ENCODE results near the gene CPA3. TPM values are rescaled to one million over a fixed set of nuclear protein-coding genes. Genes with fewer than 3 reads are reported as not detected.

Gene CPA3
- total RNA-seq, 1 experiment from 2014 or later: not detected

DNA sequence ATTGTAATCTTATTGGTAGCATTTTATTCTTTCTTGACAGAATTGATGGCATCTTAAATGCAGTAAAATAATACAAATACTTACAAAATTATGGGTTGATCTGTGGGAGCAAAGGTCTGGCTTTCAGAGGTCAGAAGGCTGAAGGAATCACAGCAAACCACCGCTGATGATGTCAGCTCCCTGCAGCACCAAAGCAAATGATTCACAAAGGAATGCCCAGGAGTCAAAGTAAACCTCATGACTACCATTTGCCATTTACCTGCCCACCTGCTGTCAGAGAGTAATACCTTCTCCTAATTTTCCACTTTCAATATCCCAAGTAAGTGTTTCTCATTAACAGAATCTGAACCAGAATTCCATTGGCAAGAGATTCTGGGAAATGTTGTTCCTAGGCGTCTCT, 46.1 kb downstream of the CPA3 start:
- Histone ChIP-seq H3K9me3 (ENCODE audit: low read depth, low read length, poor library complexity, severe bottlenecking) (no peaks in the 10 kb centered on the region), H3K36me3 (ENCODE audit: insufficient read depth, low read length, poor library complexity, severe bottlenecking) (no peaks in the 10 kb centered on the region), H3K4me3 (ENCODE audit: low read depth, low read length, poor library complexity, severe bottlenecking) (no peak overlapping the region), H3K27ac (ENCODE audit: low read depth, low read length, poor library complexity, severe bottlenecking) (no peak overlapping the region), H3K4me1 (ENCODE audit: insufficient read depth, low read length, poor library complexity, severe bottlenecking) (no peaks in the 10 kb centered on the region), H3K27me3 (replicated peaks; ENCODE audit: insufficient read depth, low read depth, low read length, poor library complexity) (no peaks in the 10 kb centered on the region)
- POLR2A ChIA-PET (ENCODE audit: low non-redundant PET): no interaction called here
- DNase-seq (ENCODE audit: low spot score): no peak
- BruUV-seq (replicated peaks): no TSS peak
- intact Hi-C loops (cut with micrococcal nuclease; ENCODE audit: unreplicated experiment): no loop called here
- TF ChIP-seq, protein P1, sequence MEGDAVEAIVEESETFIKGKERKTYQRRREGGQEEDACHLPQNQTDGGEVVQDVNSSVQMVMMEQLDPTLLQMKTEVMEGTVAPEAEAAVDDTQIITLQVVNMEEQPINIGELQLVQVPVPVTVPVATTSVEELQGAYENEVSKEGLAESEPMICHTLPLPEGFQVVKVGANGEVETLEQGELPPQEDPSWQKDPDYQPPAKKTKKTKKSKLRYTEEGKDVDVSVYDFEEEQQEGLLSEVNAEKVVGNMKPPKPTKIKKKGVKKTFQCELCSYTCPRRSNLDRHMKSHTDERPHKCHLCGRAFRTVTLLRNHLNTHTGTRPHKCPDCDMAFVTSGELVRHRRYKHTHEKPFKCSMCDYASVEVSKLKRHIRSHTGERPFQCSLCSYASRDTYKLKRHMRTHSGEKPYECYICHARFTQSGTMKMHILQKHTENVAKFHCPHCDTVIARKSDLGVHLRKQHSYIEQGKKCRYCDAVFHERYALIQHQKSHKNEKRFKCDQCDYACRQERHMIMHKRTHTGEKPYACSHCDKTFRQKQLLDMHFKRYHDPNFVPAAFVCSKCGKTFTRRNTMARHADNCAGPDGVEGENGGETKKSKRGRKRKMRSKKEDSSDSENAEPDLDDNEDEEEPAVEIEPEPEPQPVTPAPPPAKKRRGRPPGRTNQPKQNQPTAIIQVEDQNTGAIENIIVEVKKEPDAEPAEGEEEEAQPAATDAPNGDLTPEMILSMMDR (conservative IDR thresholded peaks at IDR 0.05; ENCODE audit: low read depth, low read length): no peak
- TF ChIP-seq EZH2 (IDR thresholded peaks at IDR 0.05; ENCODE audit: borderline replicate concordance, low read depth, low read length, poor library complexity, severe bottlenecking): no peak
- CTCF ChIA-PET: no interaction called here

DNA sequence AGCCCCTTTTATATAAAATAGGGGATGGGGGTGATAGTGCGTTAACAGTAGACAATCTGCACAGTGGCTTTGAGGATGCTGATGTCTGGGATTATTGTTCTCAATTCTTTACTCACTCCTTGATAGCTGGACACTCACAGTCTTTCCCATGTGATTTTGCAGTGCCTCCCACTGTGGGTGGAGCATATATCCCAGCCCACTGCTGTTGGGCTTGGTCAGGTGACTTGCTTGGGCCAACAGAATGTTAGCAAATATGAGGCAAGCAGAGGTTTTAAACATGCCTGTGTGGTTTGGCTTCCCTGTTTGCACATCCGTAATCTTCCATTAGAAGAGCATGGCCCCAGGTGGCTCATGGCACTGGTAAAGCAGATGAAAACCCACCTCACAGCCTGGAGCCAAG, 46.5 kb downstream of the CPA3 start:
- ChIA-PET CTCF (no interaction called here), POLR2A (ENCODE audit: low non-redundant PET) (no interaction called here)
- H3K36me3 ChIP-seq (ENCODE audit: insufficient read depth, low read length, poor library complexity, severe bottlenecking): no peaks in the 10 kb centered on the region
- H3K27me3 ChIP-seq (replicated peaks; ENCODE audit: insufficient read depth, low read depth, low read length, poor library complexity): no peaks in the 10 kb centered on the region
- H3K27ac ChIP-seq (ENCODE audit: low read depth, low read length, poor library complexity, severe bottlenecking): no peak overlapping the region
- no peaks in the 10 kb centered on the region for H3K4me1 ChIP-seq (ENCODE audit: insufficient read depth, low read length, poor library complexity, severe bottlenecking)
- BruUV-seq (replicated peaks): no TSS peak
- TF ChIP-seq, protein P1 (conservative IDR thresholded peaks at IDR 0.05; ENCODE audit: low read depth, low read length): no peak
- TF ChIP-seq EZH2 (IDR thresholded peaks at IDR 0.05; ENCODE audit: borderline replicate concordance, low read depth, low read length, poor library complexity, severe bottlenecking): no peak
- H3K4me3 ChIP-seq (ENCODE audit: low read depth, low read length, poor library complexity, severe bottlenecking): no peak overlapping the region
- intact Hi-C loops (cut with micrococcal nuclease; ENCODE audit: unreplicated experiment): no loop called here
- DNase-seq (ENCODE audit: low spot score): no peak
- no peaks in the 10 kb centered on the region for H3K9me3 ChIP-seq (ENCODE audit: low read depth, low read length, poor library complexity, severe bottlenecking)

DNA sequence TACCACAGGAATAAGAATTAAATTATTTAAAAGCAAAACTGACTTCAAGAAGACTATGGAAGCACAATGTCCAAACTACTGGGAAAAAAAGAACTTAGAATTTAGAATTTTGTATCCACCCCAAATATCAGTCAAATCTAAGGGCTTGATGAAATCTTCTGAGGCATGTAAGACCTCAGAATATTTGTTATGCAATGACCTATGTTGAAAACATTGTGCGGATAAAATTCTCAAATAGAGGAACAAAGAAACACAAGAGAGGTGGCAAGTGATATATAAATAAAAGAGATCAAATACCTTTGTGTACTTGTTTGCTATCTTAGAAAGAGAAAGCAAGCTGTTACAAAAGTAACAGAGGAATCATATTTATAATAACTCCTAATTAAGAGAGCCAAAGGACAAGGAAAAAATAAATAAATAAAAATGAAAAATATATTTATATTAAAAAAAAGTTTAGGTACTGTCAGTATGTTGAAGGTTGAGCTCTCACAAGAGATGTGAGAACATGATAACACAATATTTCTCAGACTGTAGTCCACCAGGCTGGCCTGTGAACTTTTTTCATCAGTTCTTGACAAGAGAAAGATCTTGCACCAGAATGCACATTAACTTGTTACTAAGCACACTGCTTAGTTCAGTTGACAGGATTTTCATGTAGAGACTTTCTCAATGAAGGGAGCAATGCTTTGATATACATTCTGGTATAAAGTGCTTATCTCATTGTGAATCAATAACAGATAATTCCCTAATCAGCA, 50.0 kb downstream of the CPA3 start:
- Histone ChIP-seq H3K9me3 (ENCODE audit: low read depth, low read length, poor library complexity, severe bottlenecking) (no peaks in the 10 kb centered on the region), H3K4me3 (ENCODE audit: low read depth, low read length, poor library complexity, severe bottlenecking) (no peak overlapping the region), H3K27ac (ENCODE audit: low read depth, low read length, poor library complexity, severe bottlenecking) (no peak overlapping the region), H3K36me3 (ENCODE audit: insufficient read depth, low read length, poor library complexity, severe bottlenecking) (no peaks in the 10 kb centered on the region), H3K4me1 (ENCODE audit: insufficient read depth, low read length, poor library complexity, severe bottlenecking) (no peaks in the 10 kb centered on the region), H3K27me3 (replicated peaks; ENCODE audit: insufficient read depth, low read depth, low read length, poor library complexity) (no peaks in the 10 kb centered on the region)
- BruUV-seq (replicated peaks): no TSS peak
- no peak for DNase-seq (ENCODE audit: low spot score)
- POLR2A ChIA-PET (ENCODE audit: low non-redundant PET): no interaction called here
- CTCF ChIA-PET: no interaction called here
- TF ChIP-seq EZH2 (IDR thresholded peaks at IDR 0.05; ENCODE audit: borderline replicate concordance, low read depth, low read length, poor library complexity, severe bottlenecking): no peak
- TF ChIP-seq, protein P1 (conservative IDR thresholded peaks at IDR 0.05; ENCODE audit: low read depth, low read length): no peak
- intact Hi-C loops (cut with micrococcal nuclease; ENCODE audit: unreplicated experiment): no loop called here
